Gastrocnemius medialis (tissue), 4 donors: ENCODE measurements around the gene MMRN1. TPM values are rescaled to one million over a fixed set of nuclear protein-coding genes. Genes with fewer than 3 reads are reported as not detected.

Experiments
- ATAC-seq, 2 donors: fragments of 150-250 bp; one replicate each; pipeline ENCODE4 v1.9.1; 2016
- DNase-seq, 2 donors: peaks; one replicate each; pipeline ENCODE4 v3.0.0-alpha.2; 2019
- H3K27ac ChIP-seq, 4 donors: fragments of 200-600 bp; sonication (generic); 1 replicate in 1 of 4; 2 replicates in 3 of 4; pipeline ENCODE4 v1.5.1; 2016 to 2018; ENCODE audit warnings: mild to moderate bottlenecking in 2 of 4, moderate library complexity in 1 of 4
- H3K27me3 ChIP-seq, 3 donors: fragments of 200-600 bp; sonication (generic) in 2 of 3; 1 replicate in 1 of 3; 2 replicates in 2 of 3; pipeline versions ENCODE4 v1.5.1 to v1.6.0; 2016 to 2019; ENCODE audit warnings: mild to moderate bottlenecking in 1 of 3, moderate library complexity in 1 of 3
- H3K36me3 ChIP-seq, 2 donors: fragments of 200-600 bp; sonication (generic) in 1 of 2; one replicate each; pipeline ENCODE4 v1.5.1; 2017 to 2018
- H3K4me1 ChIP-seq, 2 donors: fragments of 200-600 bp; sonication (generic) in 1 of 2; one replicate each; pipeline ENCODE4 v1.5.1; 2016 to 2017; ENCODE audit warnings: mild to moderate bottlenecking in 2 of 2
- H3K4me3 ChIP-seq, 4 donors: fragments of 200-600 bp; sonication (generic) in 3 of 4; 1 replicate in 1 of 4; 2 replicates in 3 of 4; pipeline ENCODE4 v1.5.1; 2016 to 2019; ENCODE audit warnings: mild to moderate bottlenecking in 2 of 4
- H3K9me3 ChIP-seq, 3 donors: fragments of 200-600 bp; sonication (generic) in 2 of 3; 1 replicate in 1 of 3; 2 replicates in 2 of 3; pipeline ENCODE4 v1.5.1; 2016 to 2019
- CTCF ChIP-seq, 5 experiments: fragments of 450-650 bp in 3 of 5; fragments of 200-600 bp in 2 of 5; sonication (generic) in 2 of 5; IDR thresholded peaks in 4 of 5; conservative IDR thresholded peaks in 1 of 5; 1 replicate in 4 of 5; 2 replicates in 1 of 5; pipeline ENCODE4 v1.5.1; 2016 to 2019; ENCODE audit warnings: antibody characterized with exemption in 5 of 5, mild to moderate bottlenecking in 3 of 5, moderate library complexity in 3 of 5
- POLR2A ChIP-seq, 2 donors: fragments of 450-650 bp; IDR thresholded peaks; one replicate each; pipeline ENCODE4 v1.6.1; 2017; ENCODE audit warnings: antibody characterized with exemption in 2 of 2, mild to moderate bottlenecking in 2 of 2, moderate library complexity in 2 of 2
- in situ Hi-C, 4 donors: fragments of 200-750 bp; cut with MboI; loops; one replicate each; pipeline versions ENCODE4 v1.15.0 to v1.8.0; 2017; ENCODE audit warnings: low sequenced_read_pairs in 4 of 4
- intact Hi-C: fragments of 100-400 bp; cut with DNase I; formaldehyde crosslinking; loops from one replicate; pipeline ENCODE4 v1.15.1; 2023; ENCODE audit warnings: low total_unique reads
- total RNA-seq, 4 donors: library from RNA; depleted of rRNA; stranded (reverse); fragments of >200 nt; gene quantifications; one replicate each; pipeline versions ENCODE4 v1.1.0 to v1.2.3, GENCODE V29; 2016

MMRN1 gene
- total RNA-seq, 4 donors from 2014 or later = 0.39 to 3.5 (median 2.3) TPM

- H3K27ac ChIP-seq = no peak overlapping the region
- no peak overlapping the region for H3K4me3 ChIP-seq
- in situ Hi-C loops (no loop called here), intact Hi-C loops (no loop called here)
- TF ChIP-seq POLR2A (IDR thresholded peaks at IDR 0.05) (no peak), CTCF (IDR thresholded peaks at IDR 0.05 in 4 of 5, conservative IDR thresholded peaks at IDR 0.05 in 1 of 5) (no peak)
- DNase-seq (no peak), ATAC-seq (no peak)
- H3K27me3 ChIP-seq = no peaks in the 10 kb centered on the region
- no peaks in the 10 kb centered on the region for H3K36me3 ChIP-seq
- H3K9me3 ChIP-seq = no peaks in the 10 kb centered on the region
- H3K4me1 ChIP-seq = no peaks in the 10 kb centered on the region
These were observed 34.9 kb downstream of the MMRN1 start for GRCh38 chr4:89929425-89930159.

DNA sequence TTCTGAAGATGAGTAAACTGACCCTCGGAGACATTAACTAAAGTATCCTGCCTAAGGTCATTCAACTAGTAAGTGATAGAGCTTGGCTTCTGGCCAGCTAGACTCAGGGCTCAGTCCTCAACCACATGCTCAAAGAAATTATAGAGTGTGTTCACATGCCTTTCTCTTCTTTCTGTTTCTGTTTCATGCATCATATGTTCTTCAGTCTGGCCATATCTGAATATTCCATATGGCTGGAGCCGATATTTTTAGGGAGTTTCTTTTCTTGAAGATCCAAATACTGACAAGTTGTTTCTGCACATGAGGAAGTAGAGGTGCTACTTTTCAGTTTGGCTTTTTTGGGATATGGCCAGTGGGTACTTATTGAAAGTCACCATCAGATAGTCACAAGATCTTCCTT is 44.9 kb downstream of the MMRN1 start:
- DNase-seq = no peak
- TF ChIP-seq CTCF (IDR thresholded peaks at IDR 0.05 in 4 of 5, conservative IDR thresholded peaks at IDR 0.05 in 1 of 5) = no peak
- no peak for TF ChIP-seq POLR2A (IDR thresholded peaks at IDR 0.05)

GRCh38 chr4:89939994-89940393 is 45.3 kb downstream of the MMRN1 start:
- ATAC-seq = no peak
- no peak for DNase-seq
- H3K27me3 ChIP-seq = no peaks in the 10 kb centered on the region
- no peaks in the 10 kb centered on the region for H3K36me3 ChIP-seq
- no peak for TF ChIP-seq CTCF (IDR thresholded peaks at IDR 0.05 in 4 of 5, conservative IDR thresholded peaks at IDR 0.05 in 1 of 5)
- TF ChIP-seq POLR2A (IDR thresholded peaks at IDR 0.05) = no peak
- H3K4me3 ChIP-seq = no peak overlapping the region
- H3K27ac ChIP-seq = no peak overlapping the region
- no peaks in the 10 kb centered on the region for H3K9me3 ChIP-seq
- in situ Hi-C loops (no loop called here), intact Hi-C loops (no loop called here)
- no peaks in the 10 kb centered on the region for H3K4me1 ChIP-seq

More for the DNA sequence above, 44.9 kb downstream of the MMRN1 start:
- H3K9me3 ChIP-seq = no peaks in the 10 kb centered on the region
- no peak for ATAC-seq
- no peak overlapping the region for H3K27ac ChIP-seq
- no peaks in the 10 kb centered on the region for H3K36me3 ChIP-seq
- H3K4me3 ChIP-seq = no peak overlapping the region
- in situ Hi-C loops = no loop called here
- H3K4me1 ChIP-seq = no peaks in the 10 kb centered on the region
- H3K27me3 ChIP-seq = no peaks in the 10 kb centered on the region
- intact Hi-C loops = no loop called here

DNA sequence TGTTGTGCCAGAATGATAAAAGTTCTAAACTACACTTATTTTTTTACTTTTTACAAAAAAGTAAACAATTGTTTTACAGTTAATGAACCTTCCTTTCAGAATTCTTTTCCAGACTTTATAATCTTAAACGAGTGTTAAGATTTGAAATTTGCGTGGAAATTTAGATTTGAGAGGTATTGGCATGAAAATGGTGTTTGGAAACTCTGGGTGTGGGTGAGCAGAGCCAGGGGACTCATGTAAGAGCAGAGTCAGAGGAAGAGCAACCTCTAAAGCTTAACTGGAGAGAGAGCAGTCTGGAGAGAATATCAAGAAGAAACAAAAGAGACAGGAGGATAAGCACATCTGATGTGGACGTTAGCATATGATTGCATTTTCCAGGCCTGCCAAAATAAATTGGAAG is 48.2 kb downstream of the MMRN1 start:
- no peak for ATAC-seq
- intact Hi-C loops = no loop called here
- in situ Hi-C loops = no loop called here

GRCh38 chr4:89949782-89950387 is 55.2 kb downstream of the MMRN1 start:
- Histone ChIP-seq H3K9me3 (no peaks in the 10 kb centered on the region), H3K4me1 (no peaks in the 10 kb centered on the region), H3K36me3 (no peaks in the 10 kb centered on the region), H3K4me3 (no peak overlapping the region), H3K27ac (no peak overlapping the region), H3K27me3 (no peaks in the 10 kb centered on the region)
- no peak for TF ChIP-seq POLR2A (IDR thresholded peaks at IDR 0.05)
- TF ChIP-seq CTCF (IDR thresholded peaks at IDR 0.05 in 4 of 5, conservative IDR thresholded peaks at IDR 0.05 in 1 of 5) = no peak
- intact Hi-C loops (no loop called here), in situ Hi-C loops (no loop called here)
- DNase-seq = no peak
- ATAC-seq = no peak

More for the DNA sequence above, 48.2 kb downstream of the MMRN1 start:
- no peaks in the 10 kb centered on the region for H3K27me3 ChIP-seq
- H3K9me3 ChIP-seq = no peaks in the 10 kb centered on the region
- no peak overlapping the region for H3K27ac ChIP-seq
- no peak for DNase-seq
- no peaks in the 10 kb centered on the region for H3K36me3 ChIP-seq
- H3K4me3 ChIP-seq = no peak overlapping the region
- H3K4me1 ChIP-seq = no peaks in the 10 kb centered on the region
- no peak for TF ChIP-seq POLR2A (IDR thresholded peaks at IDR 0.05)
